Measurements from ENCODE around the gene SZRD1. TPM values are rescaled to one million over a fixed set of nuclear protein-coding genes. Genes with fewer than 3 reads are reported as not detected.

SZRD1 gene
- polyA plus RNA-seq (13.6 and 17.6 TPM in 2 replicates), polyA minus RNA-seq (13.6 and 19.2 TPM in 2 replicates)

GRCh38 chr1:16366722-16367257 is at the start of gene SZRD1:
Gene SZRD1 (plus strand): TSS chr1:16367242. CDS start chr1:16367258, 16 bp downstream.
- Histone ChIP-seq H3K4me2 (ENCODE audit: low read length) (peak within 1 kb of the TSS; percentile 99), H3K9me2 (ENCODE audit: insufficient read depth, low read length) (no peaks in the 10 kb centered on the region), H3K27ac (ENCODE audit: low read length) (peak within 1 kb of the TSS; percentile 98), H3K27me3 (ENCODE audit: insufficient read depth, low read depth, low read length) (no peaks in the 10 kb centered on the region), H3K9me3 (ENCODE audit: low read length) (no peaks in the 10 kb centered on the region), H3K4me3 (ENCODE audit: low read length) (peak within 1 kb of the TSS; percentile 99), H3F3A (ENCODE audit: insufficient read depth, low read length, poor library complexity, severe bottlenecking) (no peaks in the 10 kb centered on the region), H2AFZ (ENCODE audit: low read depth, low read length) (peak within 1 kb of the TSS; percentile 83), H3K36me3 (ENCODE audit: insufficient read depth, low read length) (no peaks in the 10 kb centered on the region), H3K79me2 (replicated peaks; ENCODE audit: insufficient read depth, low read length) (peaks cover 41% of the 10 kb centered on the region), H4K20me1 (ENCODE audit: insufficient read depth) (peaks cover 3% of the 10 kb centered on the region), H3K9ac (ENCODE audit: low read length) (peak within 1 kb of the TSS; percentile 95)
- TF ChIP-seq EZH2 (IDR thresholded peaks at IDR 0.05; ENCODE audit: borderline replicate concordance, insufficient read depth, low read length, poor library complexity, severe bottlenecking) (no peak), POLR2AphosphoS5 (IDR thresholded peaks at IDR 0.05) (no peak), MXI1 (conservative IDR thresholded peaks at IDR 0.05; ENCODE audit: poor library complexity, severe bottlenecking) (no peak), RAD21 (conservative IDR thresholded peaks at IDR 0.05) (no peak), REST (IDR thresholded peaks at IDR 0.05; ENCODE audit: borderline replicate concordance) (no peak), TAF1 (IDR thresholded peaks at IDR 0.05; ENCODE audit: low read depth) (no peak), SMC3 (conservative IDR thresholded peaks at IDR 0.05; ENCODE audit: poor library complexity) (no peak), CTCF (IDR thresholded peaks at IDR 0.05; ENCODE audit: poor library complexity, severe bottlenecking) (no peak), EP300 (conservative IDR thresholded peaks at IDR 0.05; ENCODE audit: poor library complexity, severe bottlenecking) (no peak)

GRCh38 chr1:16318555-16318954 is 48.5 kb upstream of the SZRD1 start:
- Histone ChIP-seq H3K27ac (ENCODE audit: low read length) (no peak overlapping the region), H4K20me1 (ENCODE audit: insufficient read depth) (no peaks in the 10 kb centered on the region), H3F3A (ENCODE audit: insufficient read depth, low read length, poor library complexity, severe bottlenecking) (no peaks in the 10 kb centered on the region), H3K79me2 (replicated peaks; ENCODE audit: insufficient read depth, low read length) (peaks cover 37% of the 10 kb centered on the region), H3K9me3 (ENCODE audit: low read length) (no peaks in the 10 kb centered on the region), H3K36me3 (ENCODE audit: insufficient read depth, low read length) (no peaks in the 10 kb centered on the region), H3K9ac (ENCODE audit: low read length) (no peak overlapping the region), H3K4me3 (ENCODE audit: low read length) (no peak overlapping the region), H3K4me2 (ENCODE audit: low read length) (no peak overlapping the region), H2AFZ (ENCODE audit: low read depth, low read length) (no peak overlapping the region), H3K9me2 (ENCODE audit: insufficient read depth, low read length) (no peaks in the 10 kb centered on the region), H3K27me3 (ENCODE audit: insufficient read depth, low read depth, low read length) (no peaks in the 10 kb centered on the region)
- TF ChIP-seq TAF1 (IDR thresholded peaks at IDR 0.05; ENCODE audit: low read depth) (no peak), MXI1 (conservative IDR thresholded peaks at IDR 0.05; ENCODE audit: poor library complexity, severe bottlenecking) (no peak), POLR2AphosphoS5 (IDR thresholded peaks at IDR 0.05) (no peak), CTCF (IDR thresholded peaks at IDR 0.05; ENCODE audit: poor library complexity, severe bottlenecking) (no peak), EP300 (conservative IDR thresholded peaks at IDR 0.05; ENCODE audit: poor library complexity, severe bottlenecking) (no peak), RAD21 (conservative IDR thresholded peaks at IDR 0.05) (no peak), EZH2 (IDR thresholded peaks at IDR 0.05; ENCODE audit: borderline replicate concordance, insufficient read depth, low read length, poor library complexity, severe bottlenecking) (no peak), SMC3 (conservative IDR thresholded peaks at IDR 0.05; ENCODE audit: poor library complexity) (no peak)

All from neural cell (in vitro differentiated cells).